GM12878 (cell line): ENCODE results near the gene TMEM50B. TPM values are rescaled to one million over a fixed set of nuclear protein-coding genes. Genes with fewer than 3 reads are reported as not detected.
"Not testable (repeated sequence)": the region's sequence is repeated elsewhere in the genome, so short reads cannot be mapped to it uniquely, and the experiment has no call there.

Experiments used
- ATAC-seq: fragments of 200-7000 bp; cut with Tn5 transposase; 3 replicates; pipeline ENCODE4 v1.9.1; 2020; ENCODE audit warnings: mild to moderate bottlenecking, moderate library complexity
- BruUV-seq: library from RNA; stranded (reverse); fragments of 400-500 nt; replicated peaks from 2 replicates; lab custom pipeline; 2021; lab: Mats Ljungman, UMichigan
- CTCF ChIA-PET: fragments of 300-600 bp; sonication (Branson Sonifier 250); formaldehyde crosslinking; extraction: SDS; loops from one replicate; lab custom pipeline; 2021; ENCODE audit warnings: inconsistent platforms; lab: Yijun Ruan, JAX
- POLR2A ChIA-PET: fragments of 350-600 bp; formaldehyde crosslinking; extraction: SDS; loops from one replicate; lab custom pipeline; 2021; ENCODE audit warnings: inconsistent platforms; lab: Charles Lee
- RAD21 ChIA-PET: fragments of 300-600 bp; sonication (Branson Sonifier 250); formaldehyde crosslinking; loops from one replicate; lab custom pipeline; 2023; ENCODE audit warnings: antibody characterized with exemption; ENCODE audit not compliant: unreplicated experiment; lab: Charles Lee
- SMC1A ChIA-PET: fragments of 300-600 bp; sonication (Branson Sonifier 250); formaldehyde crosslinking; loops from one replicate; lab custom pipeline; 2023; ENCODE audit not compliant: unreplicated experiment, uncharacterized antibody; lab: Charles Lee
- DNase-seq: peaks from one replicate; pipeline ENCODE4 v3.0.0-alpha.2; 2011; ENCODE audit warnings: low read depth, low spot score
- FAIRE-seq: peaks from 3 replicates; lab custom pipeline; 2011; peaks lifted over from hg19 to GRCh38; lab: Jason Lieb, UNC
- H2AFZ ChIP-seq: 2 replicates; pipeline ENCODE4 v1.6.0; 2011; ENCODE audit warnings: low read depth, low read length, control low read depth; ENCODE audit not compliant: control insufficient read depth
- H3K27ac ChIP-seq: 2 replicates; pipeline ENCODE4 v1.5.1; 2011; ENCODE audit warnings: control low read depth; ENCODE audit not compliant: control insufficient read depth, insufficient read depth
- H3K27me3 ChIP-seq, 2 experiments: replicated peaks in 1 of 2; 2 replicates each; pipeline versions ENCODE4 v1.6.0 to v1.6.1; 2011; ENCODE audit warnings: low read length in 1 of 2; ENCODE audit not compliant: control insufficient read depth in 2 of 2, insufficient read depth in 2 of 2
- H3K36me3 ChIP-seq, 2 experiments: 2 replicates each; pipeline ENCODE4 v1.5.1; 2011; ENCODE audit warnings: low read length in 1 of 2; ENCODE audit not compliant: control insufficient read depth in 2 of 2, insufficient read depth in 2 of 2
- H3K4me1 ChIP-seq: 2 replicates; pipeline ENCODE4 v1.6.1; 2011; ENCODE audit warnings: mild to moderate bottlenecking, low read length, moderate library complexity, mixed read lengths; ENCODE audit not compliant: control insufficient read depth, insufficient read depth
- H3K4me2 ChIP-seq: 2 replicates; pipeline ENCODE4 v1.6.0; 2011; ENCODE audit warnings: control low read depth; ENCODE audit not compliant: control insufficient read depth, insufficient read depth
- H3K4me3 ChIP-seq: fragments of 200-600 bp; sonication (generic); 2 replicates; pipeline ENCODE4 v1.5.1; 2016
- H3K79me2 ChIP-seq: 2 replicates; pipeline ENCODE4 v1.6.0; 2011; ENCODE audit warnings: low read length; ENCODE audit not compliant: control insufficient read depth, insufficient read depth
- H3K9ac ChIP-seq: 2 replicates; pipeline ENCODE4 v1.8.0; 2011; ENCODE audit warnings: low read length, control low read depth, mixed read lengths; ENCODE audit not compliant: control insufficient read depth, insufficient read depth
- H3K9me3 ChIP-seq: replicated peaks from 3 replicates; pipeline ENCODE4 v1.5.1; 2011; ENCODE audit warnings: mild to moderate bottlenecking, low read length; ENCODE audit not compliant: control insufficient read depth, insufficient read depth
- H4K20me1 ChIP-seq: 2 replicates; pipeline ENCODE4 v1.6.0; 2011; ENCODE audit not compliant: control insufficient read depth, insufficient read depth
- BCL11A ChIP-seq: IDR thresholded peaks from 2 replicates; pipeline ENCODE4 v1.6.1; 2011; ENCODE audit warnings: low read depth, low read length
- WGBS: methylation state at CpG from one replicate; pipeline ENCODE4 v1.1.6; 2016; ENCODE audit warnings: low lambda C conversion rate; ENCODE audit not compliant: insufficient replicate concordance, insufficient coverage; ENCODE audit errors: missing lambda C conversion rate; 5-methylcytosine and 5-hydroxymethylcytosine counted together
- in situ Hi-C: fragments of 300-500 bp; cut with MboI; formaldehyde crosslinking; loops from 9 replicates; pipeline ENCODE4 v1.14.3; 2018; ENCODE audit warnings: mixed read lengths
- intact Hi-C: fragments of 100-400 bp; cut with micrococcal nuclease; formaldehyde crosslinking; loops from one replicate; pipeline ENCODE4 v1.14.2; 2022; ENCODE audit not compliant: unreplicated experiment
- polyA plus RNA-seq, 11 experiments: library from polyadenylated mRNA; depleted of rRNA in 4 of 11; unstranded in 6 of 11; stranded (reverse) in 5 of 11; fragments of >200 nt; fragmentation: Nextera tagmentation in 4 of 11; fragmentation: Illumina TruSeq in 1 of 11; extraction: Ambion mirVana in 4 of 11; extraction: Trizol in 1 of 11; gene quantifications; 1 replicate in 1 of 11; 2 replicates in 10 of 11; pipeline versions ENCODE4 v1.2.1 to v1.2.3, GENCODE V29; 2011 to 2016; ENCODE audit warnings: inconsistent platforms in 2 of 11, missing spikeins in 2 of 11, low read depth in 1 of 11
- total RNA-seq, 4 experiments: library from RNA; depleted of rRNA in 3 of 4; stranded (reverse); fragments of >200 nt in 3 of 4; fragmentation: Illumina TruSeq in 1 of 4; extraction: Trizol in 1 of 4; gene quantifications; 2 replicates each; pipeline versions ENCODE4 v1.2.1 to v1.2.3, GENCODE V29; 2013 to 2021
- TF ChIP-seq, protein P1 (sequence below): fragments of 450-650 bp; formaldehyde crosslinking; IDR thresholded peaks from 2 replicates; pipeline ENCODE4 v1.5.0; 2022; ENCODE audit warnings: mild to moderate bottlenecking, missing genetic modification characterization
- TF ChIP-seq, protein P2 (sequence below): fragments of 450-650 bp; IDR thresholded peaks from 2 replicates; pipeline ENCODE4 v1.6.1; 2017; ENCODE audit warnings: mild to moderate bottlenecking, moderate library complexity
- TF ChIP-seq, protein P3 (sequence below): IDR thresholded peaks from 2 replicates; pipeline ENCODE4 v1.6.1; 2011; ENCODE audit warnings: borderline replicate concordance, low read depth, mild to moderate bottlenecking, moderate library complexity, low read length; ENCODE audit not compliant: insufficient read depth, poor library complexity, severe bottlenecking

The TMEM50B gene
- total and polyA plus RNA-seq, 10 of the 15 experiments (the other 5 are each of a cell fraction or from before 2014, with no cell fraction given): 12.1 to 42.1 (median 18.2) TPM

DNA sequence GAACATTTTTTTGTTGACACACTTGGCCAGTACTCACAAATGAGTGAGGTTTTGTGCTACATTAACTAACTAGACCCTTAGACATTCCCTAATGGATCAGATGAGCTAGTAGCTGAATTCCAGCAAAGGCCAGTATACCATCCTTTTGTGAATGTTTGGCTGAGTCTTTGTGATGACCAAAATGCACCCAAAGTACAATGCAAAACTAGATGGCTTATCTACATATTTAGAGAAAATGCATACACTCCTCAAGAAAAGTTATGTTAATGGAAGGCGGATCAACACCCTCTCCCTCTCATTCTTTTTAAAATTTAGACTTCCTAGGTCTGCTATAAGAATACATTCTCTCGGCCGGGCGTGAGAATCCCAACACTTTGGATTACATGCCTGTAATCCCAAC lies 31.9 kb upstream of the TMEM50B start (continued):
- TF ChIP-seq, protein P1, sequence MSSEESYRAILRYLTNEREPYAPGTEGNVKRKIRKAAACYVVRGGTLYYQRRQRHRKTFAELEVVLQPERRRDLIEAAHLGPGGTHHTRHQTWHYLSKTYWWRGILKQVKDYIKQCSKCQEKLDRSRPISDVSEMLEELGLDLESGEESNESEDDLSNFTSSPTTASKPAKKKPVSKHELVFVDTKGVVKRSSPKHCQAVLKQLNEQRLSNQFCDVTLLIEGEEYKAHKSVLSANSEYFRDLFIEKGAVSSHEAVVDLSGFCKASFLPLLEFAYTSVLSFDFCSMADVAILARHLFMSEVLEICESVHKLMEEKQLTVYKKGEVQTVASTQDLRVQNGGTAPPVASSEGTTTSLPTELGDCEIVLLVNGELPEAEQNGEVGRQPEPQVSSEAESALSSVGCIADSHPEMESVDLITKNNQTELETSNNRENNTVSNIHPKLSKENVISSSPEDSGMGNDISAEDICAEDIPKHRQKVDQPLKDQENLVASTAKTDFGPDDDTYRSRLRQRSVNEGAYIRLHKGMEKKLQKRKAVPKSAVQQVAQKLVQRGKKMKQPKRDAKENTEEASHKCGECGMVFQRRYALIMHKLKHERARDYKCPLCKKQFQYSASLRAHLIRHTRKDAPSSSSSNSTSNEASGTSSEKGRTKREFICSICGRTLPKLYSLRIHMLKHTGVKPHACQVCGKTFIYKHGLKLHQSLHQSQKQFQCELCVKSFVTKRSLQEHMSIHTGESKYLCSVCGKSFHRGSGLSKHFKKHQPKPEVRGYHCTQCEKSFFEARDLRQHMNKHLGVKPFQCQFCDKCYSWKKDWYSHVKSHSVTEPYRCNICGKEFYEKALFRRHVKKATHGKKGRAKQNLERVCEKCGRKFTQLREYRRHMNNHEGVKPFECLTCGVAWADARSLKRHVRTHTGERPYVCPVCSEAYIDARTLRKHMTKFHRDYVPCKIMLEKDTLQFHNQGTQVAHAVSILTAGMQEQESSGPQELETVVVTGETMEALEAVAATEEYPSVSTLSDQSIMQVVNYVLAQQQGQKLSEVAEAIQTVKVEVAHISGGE: no peak
- TF ChIP-seq, protein P2, sequence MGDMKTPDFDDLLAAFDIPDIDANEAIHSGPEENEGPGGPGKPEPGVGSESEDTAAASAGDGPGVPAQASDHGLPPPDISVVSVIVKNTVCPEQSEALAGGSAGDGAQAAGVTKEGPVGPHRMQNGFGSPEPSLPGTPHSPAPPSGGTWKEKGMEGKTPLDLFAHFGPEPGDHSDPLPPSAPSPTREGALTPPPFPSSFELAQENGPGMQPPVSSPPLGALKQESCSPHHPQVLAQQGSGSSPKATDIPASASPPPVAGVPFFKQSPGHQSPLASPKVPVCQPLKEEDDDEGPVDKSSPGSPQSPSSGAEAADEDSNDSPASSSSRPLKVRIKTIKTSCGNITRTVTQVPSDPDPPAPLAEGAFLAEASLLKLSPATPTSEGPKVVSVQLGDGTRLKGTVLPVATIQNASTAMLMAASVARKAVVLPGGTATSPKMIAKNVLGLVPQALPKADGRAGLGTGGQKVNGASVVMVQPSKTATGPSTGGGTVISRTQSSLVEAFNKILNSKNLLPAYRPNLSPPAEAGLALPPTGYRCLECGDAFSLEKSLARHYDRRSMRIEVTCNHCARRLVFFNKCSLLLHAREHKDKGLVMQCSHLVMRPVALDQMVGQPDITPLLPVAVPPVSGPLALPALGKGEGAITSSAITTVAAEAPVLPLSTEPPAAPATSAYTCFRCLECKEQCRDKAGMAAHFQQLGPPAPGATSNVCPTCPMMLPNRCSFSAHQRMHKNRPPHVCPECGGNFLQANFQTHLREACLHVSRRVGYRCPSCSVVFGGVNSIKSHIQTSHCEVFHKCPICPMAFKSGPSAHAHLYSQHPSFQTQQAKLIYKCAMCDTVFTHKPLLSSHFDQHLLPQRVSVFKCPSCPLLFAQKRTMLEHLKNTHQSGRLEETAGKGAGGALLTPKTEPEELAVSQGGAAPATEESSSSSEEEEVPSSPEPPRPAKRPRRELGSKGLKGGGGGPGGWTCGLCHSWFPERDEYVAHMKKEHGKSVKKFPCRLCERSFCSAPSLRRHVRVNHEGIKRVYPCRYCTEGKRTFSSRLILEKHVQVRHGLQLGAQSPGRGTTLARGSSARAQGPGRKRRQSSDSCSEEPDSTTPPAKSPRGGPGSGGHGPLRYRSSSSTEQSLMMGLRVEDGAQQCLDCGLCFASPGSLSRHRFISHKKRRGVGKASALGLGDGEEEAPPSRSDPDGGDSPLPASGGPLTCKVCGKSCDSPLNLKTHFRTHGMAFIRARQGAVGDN: no peak

DNA sequence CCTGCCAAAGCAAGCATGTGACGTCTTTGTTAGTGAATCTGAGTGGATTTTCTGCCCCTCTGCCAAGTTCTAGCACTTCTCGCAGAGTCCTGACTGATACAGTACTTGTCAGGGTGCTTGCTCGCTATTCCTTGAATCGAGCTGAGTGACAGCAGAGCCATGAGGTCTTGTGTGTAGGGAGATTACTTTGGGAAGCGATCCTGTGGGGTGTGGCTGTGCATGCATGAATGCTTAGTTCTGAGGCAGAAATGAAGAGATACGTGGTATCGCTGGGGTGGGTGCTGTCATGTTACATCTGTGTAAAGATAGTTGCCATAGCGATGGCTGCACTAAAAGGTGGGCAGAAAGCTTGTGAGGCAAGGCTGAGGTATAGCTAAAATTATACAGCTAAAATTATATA lies 31.1 kb upstream of the TMEM50B start:
- Histone ChIP-seq H3K27ac (no peak overlapping the region), H3K9ac (no peak overlapping the region), H4K20me1 (no peaks in the 10 kb centered on the region), H3K27me3 (no peaks in the 10 kb centered on the region), H3K9me3 (no peaks in the 10 kb centered on the region; the same call in 2 of the 3 replicates), H3K4me1 (no peaks in the 10 kb centered on the region), H2AFZ (no peak overlapping the region), H3K36me3 (peaks cover 1 to 20% of the 10 kb centered on the region in 2 experiments), H3K4me3 (no peak overlapping the region), H3K4me2 (no peak overlapping the region), H3K79me2 (no peaks in the 10 kb centered on the region)
- ATAC-seq (no peak), DNase-seq (no peak), FAIRE-seq (no peak)
- ChIA-PET SMC1A (interaction anchor here (1.4 kb wide), 1 partner anchor 14 kb away, joined by 3 read pairs; no protein-coding TSS in a partner anchor), RAD21 (no interaction called here), POLR2A (no interaction called here), CTCF (no interaction called here)
- in situ Hi-C loops (no loop called here), intact Hi-C loops (no loop called here)
- TSS peak; percentile 25 for BruUV-seq
- 91% methylated on average over 8 of the region's 8 CpGs for WGBS
- TF ChIP-seq, protein P3, sequence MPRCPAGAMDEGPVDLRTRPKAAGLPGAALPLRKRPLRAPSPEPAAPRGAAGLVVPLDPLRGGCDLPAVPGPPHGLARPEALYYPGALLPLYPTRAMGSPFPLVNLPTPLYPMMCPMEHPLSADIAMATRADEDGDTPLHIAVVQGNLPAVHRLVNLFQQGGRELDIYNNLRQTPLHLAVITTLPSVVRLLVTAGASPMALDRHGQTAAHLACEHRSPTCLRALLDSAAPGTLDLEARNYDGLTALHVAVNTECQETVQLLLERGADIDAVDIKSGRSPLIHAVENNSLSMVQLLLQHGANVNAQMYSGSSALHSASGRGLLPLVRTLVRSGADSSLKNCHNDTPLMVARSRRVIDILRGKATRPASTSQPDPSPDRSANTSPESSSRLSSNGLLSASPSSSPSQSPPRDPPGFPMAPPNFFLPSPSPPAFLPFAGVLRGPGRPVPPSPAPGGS: peak; percentile 36
- TF ChIP-seq BCL11A: no peak

DNA sequence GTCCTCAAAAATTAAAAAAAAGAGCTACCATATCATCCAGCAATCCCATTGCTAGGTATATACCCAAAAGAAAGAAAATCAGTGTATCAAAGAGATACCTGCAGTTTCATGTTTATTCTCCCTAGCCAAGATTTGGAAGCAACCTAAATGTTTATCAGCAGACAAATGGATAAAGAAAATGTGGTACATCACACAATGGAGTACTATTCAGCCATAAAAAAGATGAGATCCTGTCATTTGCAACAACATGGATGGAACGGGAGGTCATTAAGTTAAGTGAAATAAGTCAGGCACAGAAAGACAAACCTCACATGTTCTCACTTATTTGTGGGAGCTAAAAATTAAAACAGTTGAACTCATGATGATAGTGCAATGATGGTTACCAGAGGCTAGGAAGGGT lies 27.2 kb upstream of the TMEM50B start:
- BruUV-seq, RAD21 ChIA-PET, H3K79me2 ChIP-seq, H3K9me3 ChIP-seq, H4K20me1 ChIP-seq, H3K4me2 ChIP-seq, H3K4me3 ChIP-seq, H2AFZ ChIP-seq, H3K9ac ChIP-seq, in situ Hi-C loops, ATAC-seq, POLR2A ChIA-PET, H3K27ac ChIP-seq, FAIRE-seq, H3K27me3 ChIP-seq, DNase-seq, intact Hi-C loops, H3K4me1 ChIP-seq: not testable (repeated sequence)
- H3K36me3 ChIP-seq: peaks cover 1 to 20% of the 10 kb centered on the region in 2 experiments
- CTCF ChIA-PET: interaction anchor here (1.2 to 1.4 kb wide), 2 partner anchors 14 to 99 kb away, joined by 3 to 4 read pairs; no protein-coding TSS in a partner anchor
- WGBS: 89% methylated on average over 1 of the region's 1 CpG
- SMC1A ChIA-PET: interaction anchor here (1.4 kb wide), 1 partner anchor 59 kb away, joined by 3 read pairs; no protein-coding TSS in a partner anchor
